Measurements from ENCODE around the gene STAT1.

STAT1 gene

GRCh38 chr2:191032588-191033429 is 18.8 kb upstream of the STAT1 start:
- no peak for DNase-seq (ENCODE audit: low read depth in 1 of 2, low spot score in 1 of 2)

DNA sequence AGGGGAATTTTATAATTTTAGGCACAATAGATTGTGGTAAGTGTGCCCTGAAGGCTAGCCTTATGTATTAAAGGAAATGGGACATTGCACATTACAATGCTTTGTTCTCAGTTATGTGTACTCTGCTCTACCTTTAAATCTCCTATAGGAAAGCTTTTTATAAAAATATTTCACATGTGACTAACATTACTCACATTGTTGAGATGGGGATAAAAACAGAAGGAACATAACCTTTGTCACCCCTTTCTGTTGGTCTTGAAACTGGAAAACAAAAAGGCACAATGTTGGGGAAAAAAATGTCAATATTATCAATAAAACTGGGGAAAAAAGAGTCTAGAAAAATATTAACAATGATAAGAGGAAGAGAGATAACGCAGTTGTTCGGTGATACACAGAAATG is 17.3 kb upstream of the STAT1 start:
- no peak for DNase-seq (ENCODE audit: low read depth in 1 of 2, low spot score in 1 of 2)

DNA sequence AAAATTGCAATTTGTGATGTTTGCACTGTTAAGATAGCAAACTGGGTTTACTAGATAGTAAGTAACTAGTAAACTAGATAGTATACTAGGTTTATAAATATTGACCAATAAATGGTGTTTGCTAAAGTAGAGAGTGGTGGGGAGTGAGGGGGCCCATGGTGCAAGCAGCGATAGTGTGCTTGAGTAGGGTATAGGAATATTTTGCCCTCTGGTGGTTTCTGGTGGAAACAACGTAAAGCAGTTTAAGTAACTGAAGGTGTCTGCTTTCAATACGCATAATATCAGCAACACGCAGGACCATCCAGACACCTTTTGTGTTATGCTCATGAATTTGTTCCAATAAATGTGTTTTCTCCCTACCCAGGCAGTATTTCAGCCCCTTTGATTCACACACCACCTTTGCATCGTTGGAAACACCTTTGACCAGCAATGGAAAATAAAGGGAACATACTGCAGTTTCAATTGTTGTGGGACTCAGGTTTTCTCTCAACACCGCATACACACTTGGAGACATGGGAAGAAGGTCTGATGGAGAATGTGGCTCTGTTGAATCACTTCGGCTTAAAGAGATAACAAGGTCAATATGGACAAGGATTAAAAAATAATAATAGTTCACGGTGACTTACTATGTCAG is 16.7 kb upstream of the STAT1 start:
- peak in 1 of 2 donors; percentile 43 for DNase-seq (ENCODE audit: low read depth in 1 of 2, low spot score in 1 of 2)

DNA sequence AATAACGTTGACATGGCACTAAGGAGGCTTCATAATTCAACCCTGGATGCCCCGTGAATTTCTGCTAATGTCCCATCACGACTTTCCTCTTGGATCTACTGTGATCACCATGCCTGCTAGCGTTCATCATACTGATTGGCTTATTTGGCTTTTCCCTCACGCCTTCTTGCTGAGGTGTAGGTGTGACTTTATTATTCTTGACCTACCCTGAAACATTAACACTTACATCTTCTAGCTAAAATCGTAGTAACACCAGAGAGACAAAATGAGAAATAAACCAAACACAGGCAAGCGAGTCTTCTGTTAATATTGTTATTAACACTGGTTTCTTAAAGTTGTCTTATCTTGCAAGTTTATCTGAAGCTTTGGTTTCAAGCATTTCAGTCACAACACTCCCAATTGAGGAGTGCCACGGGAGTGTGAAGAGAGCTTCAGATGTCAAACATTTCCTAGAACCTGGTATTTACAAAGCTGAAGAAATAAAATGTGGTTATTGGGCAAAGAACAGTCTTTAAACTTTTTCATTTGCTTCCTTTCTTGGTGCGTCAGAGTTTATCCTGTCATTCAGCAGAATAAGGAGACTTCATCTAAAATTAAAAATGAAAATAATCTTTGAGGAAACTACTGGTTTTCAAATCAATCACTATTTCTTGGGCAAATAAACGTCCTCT is 15.4 kb upstream of the STAT1 start:
- no peak for DNase-seq (ENCODE audit: low read depth in 1 of 2, low spot score in 1 of 2)

DNA sequence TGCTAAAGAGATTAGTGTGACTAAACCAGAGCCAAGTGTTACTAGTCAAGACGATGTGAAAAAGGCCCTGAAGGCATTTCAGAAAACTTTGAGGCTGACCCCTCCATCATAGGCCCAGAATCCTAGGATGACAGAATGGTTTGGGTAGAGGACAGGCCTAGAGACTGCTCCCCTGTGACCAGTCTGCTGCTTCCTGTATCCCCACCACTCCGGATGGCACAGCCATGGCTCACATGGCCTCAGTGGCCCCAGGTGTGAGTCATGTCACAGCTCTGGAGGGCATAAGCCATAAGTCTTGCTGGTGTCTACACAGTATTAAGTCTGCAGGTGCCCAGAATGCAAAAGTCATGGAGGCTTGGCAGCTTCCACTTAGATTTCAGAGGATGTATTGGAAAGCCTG is 12.4 kb upstream of the STAT1 start:
- no peak for DNase-seq (ENCODE audit: low read depth in 1 of 2, low spot score in 1 of 2)

DNA sequence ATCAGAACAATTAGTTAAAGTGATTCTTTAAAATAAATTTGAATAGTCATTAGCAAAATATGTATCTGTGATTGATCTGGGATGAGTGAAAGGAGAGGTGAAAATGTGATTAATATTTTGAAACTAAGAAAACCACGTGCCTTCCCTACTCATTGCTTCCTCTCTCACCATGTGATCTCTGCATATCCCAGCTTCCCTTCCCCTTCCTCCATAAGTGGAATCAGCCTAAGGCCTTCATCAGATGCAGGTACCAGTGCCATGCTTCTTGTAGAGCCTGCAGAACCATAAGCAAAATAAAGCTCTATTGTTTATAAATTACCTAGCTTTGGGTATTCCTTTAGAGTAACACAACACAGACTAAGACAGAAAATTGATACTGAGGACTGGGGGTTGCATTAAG is 11.2 kb upstream of the STAT1 start:
- no peak for DNase-seq (ENCODE audit: low read depth in 1 of 2, low spot score in 1 of 2)

DNA sequence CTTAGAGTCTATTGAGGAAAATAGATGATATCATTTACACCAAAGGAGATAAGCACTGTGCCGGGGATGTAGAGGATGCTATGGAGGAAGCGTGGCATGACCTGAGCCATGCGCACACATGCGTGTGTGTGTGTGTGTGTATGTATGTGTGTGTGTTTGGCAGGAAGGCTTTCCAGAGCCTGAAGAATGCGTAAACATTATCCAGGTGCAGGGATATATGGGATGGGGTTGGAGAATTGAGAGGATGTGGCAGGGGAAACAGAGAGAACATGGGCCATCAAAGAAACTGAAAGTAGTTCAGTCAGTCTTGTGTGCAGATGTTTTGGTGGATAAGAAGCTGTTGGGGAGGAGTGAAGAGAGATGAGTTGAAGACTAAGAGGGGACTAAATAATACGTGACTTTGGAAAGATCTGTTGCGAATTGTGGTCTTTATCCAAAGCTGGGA is 9.3 kb upstream of the STAT1 start:
- DNase-seq (ENCODE audit: low read depth in 1 of 2, low spot score in 1 of 2) = peak in 1 of 2 donors; percentile 30

- DNase-seq (ENCODE audit: low read depth in 1 of 2, low spot score in 1 of 2) = peak; percentile 57 to 59
These were observed 6.9 kb upstream of the STAT1 start for GRCh38 chr2:191020742-191021381.

DNA sequence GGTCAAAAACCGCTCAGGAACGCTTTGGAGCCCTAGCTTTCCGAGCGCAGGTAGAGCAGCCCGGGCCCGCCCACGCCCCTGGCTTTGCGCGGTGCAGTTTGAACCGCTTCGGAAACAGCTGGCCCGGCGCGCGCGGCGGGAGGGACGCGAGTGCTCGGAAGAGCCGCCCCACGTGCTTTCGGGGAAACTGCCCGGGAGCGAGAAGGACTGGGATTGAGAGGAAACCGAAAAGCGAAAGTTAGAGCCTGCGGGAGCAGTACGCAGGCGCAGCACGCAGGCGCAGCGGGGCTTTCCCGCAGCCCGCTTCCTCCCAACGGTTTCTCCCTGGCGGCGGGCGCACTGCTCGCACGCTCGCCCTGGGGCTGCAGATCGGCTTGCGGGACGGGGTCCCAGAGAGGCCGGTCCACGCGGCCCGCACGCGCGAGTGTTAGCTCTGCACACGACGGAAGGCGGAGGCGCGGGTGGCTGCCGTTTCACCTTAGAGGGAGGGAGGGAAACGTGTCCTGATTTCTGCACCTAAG is 6.3 kb upstream of the STAT1 start:
- peak; percentile 86 to 89 for DNase-seq (ENCODE audit: low read depth in 1 of 2, low spot score in 1 of 2)

- no peak for DNase-seq (ENCODE audit: low read depth in 1 of 2, low spot score in 1 of 2)
These were observed 5.4 kb upstream of the STAT1 start for GRCh38 chr2:191019376-191019775.

DNA sequence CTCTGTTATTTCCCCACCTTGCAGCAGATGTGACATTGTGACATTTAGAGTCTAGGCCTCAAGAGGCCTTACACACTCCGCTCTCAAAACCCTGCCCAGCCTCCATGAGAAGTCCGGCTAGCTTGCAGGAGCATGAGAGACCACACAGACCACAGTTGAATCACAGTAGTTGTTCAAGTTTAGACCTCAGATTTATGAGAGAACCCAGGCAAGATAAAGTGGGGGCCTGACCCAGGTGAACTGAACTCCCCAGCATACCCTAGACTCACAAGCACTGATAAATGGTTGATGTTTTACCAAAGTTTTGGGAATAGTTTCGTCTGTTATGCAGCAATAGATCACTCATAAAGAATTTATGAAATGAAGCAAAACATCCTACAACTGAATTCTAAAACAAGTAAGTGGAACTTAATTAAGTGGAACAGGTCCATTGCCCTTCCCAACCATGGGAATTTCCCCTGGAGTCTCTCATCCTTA is 4.7 kb upstream of the STAT1 start:
- no peak for DNase-seq (ENCODE audit: low read depth in 1 of 2, low spot score in 1 of 2)

DNA sequence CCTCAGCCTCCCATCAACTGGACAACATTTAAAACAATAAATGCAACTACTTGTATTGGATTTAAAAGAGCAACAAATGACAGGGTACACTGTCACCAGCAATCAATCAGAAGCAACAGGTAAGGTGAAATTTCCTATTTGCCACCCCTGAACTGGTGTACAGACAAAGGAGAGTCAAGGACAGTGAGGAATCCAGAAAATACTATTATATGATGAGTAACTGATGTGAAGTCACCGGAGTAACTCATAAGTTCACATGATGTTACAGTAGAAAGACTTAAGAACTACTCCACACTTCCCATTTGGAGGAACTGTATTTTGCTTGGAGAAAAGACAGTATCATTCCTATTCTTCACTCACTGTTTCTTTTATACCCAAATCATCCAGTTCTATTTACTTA is 4.1 kb upstream of the STAT1 start:
- DNase-seq (ENCODE audit: low read depth in 1 of 2, low spot score in 1 of 2) = no peak

GRCh38 chr2:191015831-191016230 is 1.9 kb upstream of the STAT1 start:
- DNase-seq (ENCODE audit: low read depth in 1 of 2, low spot score in 1 of 2) = no peak

GRCh38 chr2:191015239-191015638 is 1.3 kb upstream of the STAT1 start:
- peak in 1 of 2 donors; percentile 30 for DNase-seq (ENCODE audit: low read depth in 1 of 2, low spot score in 1 of 2)

GRCh38 chr2:191014653-191015020 is 666 bp upstream of the STAT1 start:
- DNase-seq (ENCODE audit: low read depth in 1 of 2, low spot score in 1 of 2) = no peak

GRCh38 chr2:191013682-191013931 is 364 bp downstream of the STAT1 start:
- DNase-seq (ENCODE audit: low read depth in 1 of 2, low spot score in 1 of 2) = no peak

- no peak for DNase-seq (ENCODE audit: low read depth in 1 of 2, low spot score in 1 of 2)
These were observed 908 bp downstream of the STAT1 start for GRCh38 chr2:191012845-191013681.

- no peak for DNase-seq (ENCODE audit: low read depth in 1 of 2, low spot score in 1 of 2)
These were observed 1.6 kb downstream of the STAT1 start for GRCh38 chr2:191012346-191012745.

DNA sequence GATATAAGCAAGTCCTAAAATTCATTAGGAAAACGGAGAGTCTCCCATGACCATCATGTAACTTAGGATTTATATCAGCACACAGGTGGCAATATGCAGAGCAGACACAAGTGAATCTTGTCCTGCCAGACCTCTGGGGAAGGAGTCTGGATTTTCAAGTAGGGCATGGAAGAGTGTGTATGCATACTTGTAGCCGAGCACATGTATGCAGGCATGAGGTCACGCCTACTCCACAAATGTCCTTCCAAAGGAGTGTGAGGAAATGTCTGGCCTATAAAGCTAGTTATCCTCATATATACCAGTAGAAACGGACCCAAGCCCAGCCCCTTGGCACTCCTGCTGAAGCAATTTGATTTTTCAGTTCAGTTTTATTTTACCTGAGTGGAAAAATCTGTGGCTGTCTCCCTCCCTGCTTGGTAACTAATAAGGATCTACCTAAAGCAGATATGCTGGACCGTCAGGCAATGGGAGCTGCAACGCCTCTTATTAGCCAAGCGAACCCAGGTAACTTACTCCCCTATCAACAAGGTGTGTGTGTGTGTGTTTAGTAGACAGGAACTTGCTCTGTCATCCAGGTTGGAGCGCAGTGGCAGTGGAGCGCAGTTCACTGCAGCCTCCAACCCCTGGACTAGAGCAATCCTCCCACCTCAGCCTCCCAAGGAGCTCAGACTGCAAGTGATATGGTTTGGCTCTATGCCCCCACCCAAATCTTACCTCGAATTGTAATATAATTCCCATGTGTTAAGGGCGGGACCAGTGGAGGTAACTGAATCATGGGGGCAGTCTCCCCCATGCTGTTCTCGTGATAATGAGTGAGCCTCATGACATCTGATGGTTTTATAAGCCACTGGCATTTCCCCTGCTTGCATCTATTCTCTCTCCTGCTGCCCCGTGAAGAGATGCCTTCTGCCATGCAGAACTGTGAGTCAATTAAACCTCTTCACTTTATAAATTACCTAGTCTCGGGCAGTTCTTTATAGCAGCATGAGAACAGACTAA is 2.8 kb downstream of the STAT1 start:
- no peak for DNase-seq (ENCODE audit: low read depth in 1 of 2, low spot score in 1 of 2)
